ENCODE measurements around the gene OR6N2.

OR6N2 gene

GRCh38 chr1:158809256-158809655, 28.3 kb upstream of the OR6N2 start:
- no peaks in the 10 kb centered on the region for H3K4me1 ChIP-seq (ENCODE audit: insufficient read depth, low read length)
- no peak overlapping the region for H3K27ac ChIP-seq (ENCODE audit: low read depth, low read length)
- no peak overlapping the region for H3K9ac ChIP-seq (ENCODE audit: low read depth, low read length)
- H3K4me3 ChIP-seq (ENCODE audit: low read length) = no peak overlapping the region
- H3K36me3 ChIP-seq (ENCODE audit: insufficient read depth, low read length) = no peaks in the 10 kb centered on the region
- 94% methylated on average over 3 of the region's 3 CpGs for WGBS
- H3K9me3 ChIP-seq (ENCODE audit: insufficient read depth, low read depth, low read length) = no peaks in the 10 kb centered on the region
- no peaks in the 10 kb centered on the region for H3K27me3 ChIP-seq (ENCODE audit: insufficient read depth, low read length)

- Histone ChIP-seq H3K4me1 (ENCODE audit: insufficient read depth, low read length) (no peaks in the 10 kb centered on the region), H3K36me3 (ENCODE audit: insufficient read depth, low read length) (no peaks in the 10 kb centered on the region), H3K4me3 (ENCODE audit: low read length) (no peak overlapping the region), H3K27ac (ENCODE audit: low read depth, low read length) (no peak overlapping the region), H3K9ac (ENCODE audit: low read depth, low read length) (no peak overlapping the region), H3K27me3 (ENCODE audit: insufficient read depth, low read length) (no peaks in the 10 kb centered on the region), H3K9me3 (ENCODE audit: insufficient read depth, low read depth, low read length) (no peaks in the 10 kb centered on the region)
- 87% methylated on average over 2 of the region's 6 CpGs for WGBS
Measured at GRCh38 chr1:158806916-158807536, 26.0 kb upstream of the OR6N2 start.

- 92% methylated on average over 1 of the region's 1 CpG for WGBS
- Histone ChIP-seq H3K4me1 (ENCODE audit: insufficient read depth, low read length) (no peaks in the 10 kb centered on the region), H3K27me3 (ENCODE audit: insufficient read depth, low read length) (no peaks in the 10 kb centered on the region), H3K27ac (ENCODE audit: low read depth, low read length) (no peak overlapping the region), H3K9ac (ENCODE audit: low read depth, low read length) (no peak overlapping the region), H3K36me3 (ENCODE audit: insufficient read depth, low read length) (no peaks in the 10 kb centered on the region), H3K9me3 (ENCODE audit: insufficient read depth, low read depth, low read length) (no peaks in the 10 kb centered on the region), H3K4me3 (ENCODE audit: low read length) (no peak overlapping the region)
Measured at GRCh38 chr1:158803678-158804077, 22.7 kb upstream of the OR6N2 start.

- H3K4me1 ChIP-seq (ENCODE audit: insufficient read depth, low read length) = peaks cover 4% of the 10 kb centered on the region; the same call in 1 of the 2 replicates
- 93% methylated on average over 1 of the region's 1 CpG for WGBS
- H3K27me3 ChIP-seq (ENCODE audit: insufficient read depth, low read length) = no peaks in the 10 kb centered on the region
- no peaks in the 10 kb centered on the region for H3K36me3 ChIP-seq (ENCODE audit: insufficient read depth, low read length)
- H3K4me3 ChIP-seq (ENCODE audit: low read length) = no peak overlapping the region
- H3K9me3 ChIP-seq (ENCODE audit: insufficient read depth, low read depth, low read length) = no peaks in the 10 kb centered on the region
- H3K27ac ChIP-seq (ENCODE audit: low read depth, low read length) = no peak overlapping the region
- no peak overlapping the region for H3K9ac ChIP-seq (ENCODE audit: low read depth, low read length)
Measured at GRCh38 chr1:158801396-158801795, 20.4 kb upstream of the OR6N2 start.

GRCh38 chr1:158800526-158800925, 19.5 kb upstream of the OR6N2 start:
- Histone ChIP-seq H3K4me1 (ENCODE audit: insufficient read depth, low read length) (peaks cover 4% of the 10 kb centered on the region; the same call in 1 of the 2 replicates), H3K27me3 (ENCODE audit: insufficient read depth, low read length) (no peaks in the 10 kb centered on the region), H3K4me3 (ENCODE audit: low read length) (no peak overlapping the region), H3K36me3 (ENCODE audit: insufficient read depth, low read length) (no peaks in the 10 kb centered on the region), H3K27ac (ENCODE audit: low read depth, low read length) (no peak overlapping the region), H3K9ac (ENCODE audit: low read depth, low read length) (no peak overlapping the region), H3K9me3 (ENCODE audit: insufficient read depth, low read depth, low read length) (no peaks in the 10 kb centered on the region)
- WGBS = 96% methylated on average over 2 of the region's 2 CpGs

- Histone ChIP-seq H3K36me3 (ENCODE audit: insufficient read depth, low read length) (no peaks in the 10 kb centered on the region), H3K4me1 (ENCODE audit: insufficient read depth, low read length) (peaks cover 4% of the 10 kb centered on the region; the same call in 1 of the 2 replicates), H3K27me3 (ENCODE audit: insufficient read depth, low read length) (no peaks in the 10 kb centered on the region), H3K27ac (ENCODE audit: low read depth, low read length) (no peak overlapping the region), H3K9ac (ENCODE audit: low read depth, low read length) (no peak overlapping the region), H3K9me3 (ENCODE audit: insufficient read depth, low read depth, low read length) (no peaks in the 10 kb centered on the region), H3K4me3 (ENCODE audit: low read length) (no peak overlapping the region)
- WGBS = 95% methylated on average over 4 of the region's 4 CpGs
Measured at GRCh38 chr1:158799689-158800088, 18.7 kb upstream of the OR6N2 start.

GRCh38 chr1:158798531-158798930, 17.5 kb upstream of the OR6N2 start:
- WGBS = 92% methylated on average over 3 of the region's 3 CpGs
- H3K4me3 ChIP-seq (ENCODE audit: low read length) = no peak overlapping the region
- H3K27ac ChIP-seq (ENCODE audit: low read depth, low read length) = no peak overlapping the region
- no peaks in the 10 kb centered on the region for H3K36me3 ChIP-seq (ENCODE audit: insufficient read depth, low read length)
- peaks cover 4% of the 10 kb centered on the region; the same call in 1 of the 2 replicates for H3K4me1 ChIP-seq (ENCODE audit: insufficient read depth, low read length)
- no peaks in the 10 kb centered on the region for H3K9me3 ChIP-seq (ENCODE audit: insufficient read depth, low read depth, low read length)
- no peak overlapping the region for H3K9ac ChIP-seq (ENCODE audit: low read depth, low read length)
- H3K27me3 ChIP-seq (ENCODE audit: insufficient read depth, low read length) = no peaks in the 10 kb centered on the region

- H3K36me3 ChIP-seq (ENCODE audit: insufficient read depth, low read length) = no peaks in the 10 kb centered on the region
- WGBS = 80% methylated on average over 6 of the region's 6 CpGs
- H3K27me3 ChIP-seq (ENCODE audit: insufficient read depth, low read length) = no peaks in the 10 kb centered on the region
- no peak overlapping the region for H3K9ac ChIP-seq (ENCODE audit: low read depth, low read length)
- H3K9me3 ChIP-seq (ENCODE audit: insufficient read depth, low read depth, low read length) = no peaks in the 10 kb centered on the region
- peaks cover 4% of the 10 kb centered on the region; the same call in 1 of the 2 replicates for H3K4me1 ChIP-seq (ENCODE audit: insufficient read depth, low read length)
- no peak overlapping the region for H3K4me3 ChIP-seq (ENCODE audit: low read length)
- no peak overlapping the region for H3K27ac ChIP-seq (ENCODE audit: low read depth, low read length)
Measured at GRCh38 chr1:158794247-158794646, 13.2 kb upstream of the OR6N2 start.

GRCh38 chr1:158793604-158794003, 12.6 kb upstream of the OR6N2 start:
- Histone ChIP-seq H3K27me3 (ENCODE audit: insufficient read depth, low read length) (no peaks in the 10 kb centered on the region), H3K4me1 (ENCODE audit: insufficient read depth, low read length) (peaks cover 4% of the 10 kb centered on the region; the same call in 1 of the 2 replicates), H3K9ac (ENCODE audit: low read depth, low read length) (no peak overlapping the region), H3K4me3 (ENCODE audit: low read length) (no peak overlapping the region), H3K36me3 (ENCODE audit: insufficient read depth, low read length) (no peaks in the 10 kb centered on the region), H3K9me3 (ENCODE audit: insufficient read depth, low read depth, low read length) (no peaks in the 10 kb centered on the region), H3K27ac (ENCODE audit: low read depth, low read length) (no peak overlapping the region)
- 64% methylated on average over 2 of the region's 2 CpGs for WGBS

- 91% methylated on average over 5 of the region's 6 CpGs for WGBS
- H3K9ac ChIP-seq (ENCODE audit: low read depth, low read length) = no peak within 1 kb of the TSS
- no peaks in the 10 kb centered on the region for H3K9me3 ChIP-seq (ENCODE audit: insufficient read depth, low read depth, low read length)
- no peak within 1 kb of the TSS for H3K4me3 ChIP-seq (ENCODE audit: low read length)
- no peaks in the 10 kb centered on the region for H3K27me3 ChIP-seq (ENCODE audit: insufficient read depth, low read length)
- no peaks in the 10 kb centered on the region for H3K36me3 ChIP-seq (ENCODE audit: insufficient read depth, low read length)
- H3K27ac ChIP-seq (ENCODE audit: low read depth, low read length) = no peak within 1 kb of the TSS
- no peaks in the 10 kb centered on the region for H3K4me1 ChIP-seq (ENCODE audit: insufficient read depth, low read length)
Measured at GRCh38 chr1:158771950-158772866, 8.8 kb downstream of the OR6N2 start, which contains the start of gene OR6N1. TSS of gene OR6N1 (minus strand) at chr1:158772195. CDS start at chr1:158766682, 5,513 bp downstream.

GRCh38 chr1:158754420-158754819, 26.6 kb downstream of the OR6N2 start, which contains the start of gene OR6K6:
TSS of gene OR6K6 (plus strand) at chr1:158754720. CDS start at chr1:158754888, 168 bp downstream.
- Histone ChIP-seq H3K4me1 (ENCODE audit: insufficient read depth, low read length) (no peaks in the 10 kb centered on the region), H3K36me3 (ENCODE audit: insufficient read depth, low read length) (no peaks in the 10 kb centered on the region), H3K4me3 (ENCODE audit: low read length) (no peak within 1 kb of the TSS), H3K27me3 (ENCODE audit: insufficient read depth, low read length) (no peaks in the 10 kb centered on the region; the same call in 1 of the 2 replicates), H3K9me3 (ENCODE audit: insufficient read depth, low read depth, low read length) (no peaks in the 10 kb centered on the region), H3K27ac (ENCODE audit: low read depth, low read length) (no peak within 1 kb of the TSS), H3K9ac (ENCODE audit: low read depth, low read length) (no peak within 1 kb of the TSS)
- WGBS = no CpG with 5 or more reads among the region's 2 CpGs

All from HUES64 (cell line).